AML-193 (cell line): ENCODE data around the gene CENATAC.
"Not testable (repeated sequence)": the region's sequence is repeated elsewhere in the genome, so short reads cannot be mapped to it uniquely, and the experiment has no call there.

ENCODE experiments used
- DNase-seq, 2 experiments: peaks; one replicate each; lab custom pipeline; 2025; lab: John Stamatoyannopoulos, UW

Gene CENATAC

GRCh38 chr11:119026970-119027369 is 29.0 kb downstream of the CENATAC start:
- no peak for DNase-seq

- no peak for DNase-seq
These were observed 29.8 kb downstream of the CENATAC start for GRCh38 chr11:119027561-119028345.

GRCh38 chr11:119028346-119029068 is 30.6 kb downstream of the CENATAC start:
- no peak for DNase-seq

GRCh38 chr11:119029069-119029339 is 31.1 kb downstream of the CENATAC start:
- DNase-seq, result no peak

GRCh38 chr11:119029340-119030028 is 31.5 kb downstream of the CENATAC start:
- peak in 1 of 2 experiments; percentile 50 for DNase-seq

- DNase-seq, result no peak
These were observed 32.0 kb downstream of the CENATAC start for GRCh38 chr11:119030029-119030328.

GRCh38 chr11:119030329-119031047 is 32.5 kb downstream of the CENATAC start, which contains the start of gene SLC37A4:
SLC37A4 (minus strand) TSS chr11:119030877.
- DNase-seq, result peak; percentile 97

- no peak for DNase-seq
These were observed 34.0 kb downstream of the CENATAC start for GRCh38 chr11:119031912-119032280.

GRCh38 chr11:119033421-119033820 is 35.5 kb downstream of the CENATAC start:
- not testable (repeated sequence) for DNase-seq

- no peak for DNase-seq
These were observed 36.9 kb downstream of the CENATAC start for GRCh38 chr11:119034813-119035212.

GRCh38 chr11:119038884-119039283 is 40.9 kb downstream of the CENATAC start:
- no peak for DNase-seq

GRCh38 chr11:119039471-119039870 is 41.5 kb downstream of the CENATAC start:
- not testable (repeated sequence) for DNase-seq

- no peak for DNase-seq
These were observed 44.0 kb downstream of the CENATAC start for GRCh38 chr11:119041821-119042514.

- DNase-seq, result no peak
These were observed 45.0 kb downstream of the CENATAC start for GRCh38 chr11:119042927-119043326.

GRCh38 chr11:119044708-119045107 is 46.8 kb downstream of the CENATAC start:
- no peak for DNase-seq

GRCh38 chr11:119046489-119046888 is 48.6 kb downstream of the CENATAC start:
- no peak for DNase-seq

GRCh38 chr11:119047205-119047604 is 49.3 kb downstream of the CENATAC start:
- DNase-seq, result no peak

GRCh38 chr11:119048644-119049043 is 50.7 kb downstream of the CENATAC start:
- no peak for DNase-seq

GRCh38 chr11:119049081-119049480 is 51.1 kb downstream of the CENATAC start:
- no peak for DNase-seq

GRCh38 chr11:119051440-119052162 is 53.7 kb downstream of the CENATAC start:
- DNase-seq, result no peak

- DNase-seq, result no peak
These were observed 54.4 kb downstream of the CENATAC start for GRCh38 chr11:119052163-119052814.
